Occipital lobe (tissue), 2 donors: ENCODE results near the gene SLC6A3. TPM values are rescaled to one million over a fixed set of nuclear protein-coding genes. Genes with fewer than 3 reads are reported as not detected.
"Not testable (repeated sequence)": the region's sequence is repeated elsewhere in the genome, so short reads cannot be mapped to it uniquely, and the experiment has no call there.

Source experiments
- DNase-seq: peaks from one replicate; lab custom pipeline; 2025; lab: John Stamatoyannopoulos, UW
- total RNA-seq: library from RNA; depleted of rRNA; stranded (reverse); fragments of >200 nt; gene quantifications from one replicate; pipeline ENCODE4 v1.2.3, GENCODE V29; 2014

Gene SLC6A3
- total RNA-seq, 1 donor from 2014 or later: not detected

DNA sequence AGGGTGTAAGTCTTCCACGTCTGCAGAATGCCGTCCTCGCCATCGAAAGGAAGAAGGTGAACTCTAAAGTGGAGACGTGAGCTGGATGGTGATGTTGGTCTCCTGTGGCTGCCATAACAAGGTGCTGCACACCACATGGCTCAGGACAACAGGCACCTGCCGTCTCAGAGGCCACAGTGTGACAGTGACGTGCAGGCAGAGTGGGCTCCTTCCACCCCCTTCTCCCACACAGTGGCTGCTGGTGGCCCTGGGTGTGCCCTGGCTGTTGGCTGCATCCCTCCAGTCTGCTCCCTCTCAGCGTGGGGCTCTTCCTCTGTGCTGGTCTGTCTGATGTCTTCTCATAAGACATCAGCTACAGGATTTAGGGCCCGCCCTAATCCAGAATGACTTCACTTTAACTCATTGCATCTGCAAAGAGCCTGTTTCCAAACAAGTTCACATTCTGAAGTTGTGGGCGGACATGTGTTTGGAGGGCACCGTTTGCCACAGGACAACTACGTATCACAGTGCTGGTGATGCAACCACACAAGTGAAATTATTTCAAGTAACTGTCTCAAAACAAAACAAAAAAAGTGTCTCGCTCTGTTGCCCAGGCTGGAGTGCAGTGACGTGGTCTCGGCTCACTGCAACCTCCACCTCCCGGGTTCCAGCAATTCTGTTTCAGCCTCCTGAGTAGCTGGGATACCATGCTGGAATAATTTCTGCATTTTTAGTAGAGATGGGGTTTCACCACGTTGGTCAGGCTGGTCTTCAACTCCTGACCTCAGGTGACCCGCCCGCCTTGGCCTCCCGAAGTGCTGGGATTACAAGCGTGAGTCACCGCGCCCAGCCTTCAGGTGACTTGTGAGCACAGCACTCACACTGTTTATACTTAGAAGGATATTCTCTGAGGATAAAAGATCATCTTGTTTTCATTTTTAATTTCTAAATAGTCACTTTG is 69.1 kb downstream of the SLC6A3 start:
- no peak for DNase-seq

DNA sequence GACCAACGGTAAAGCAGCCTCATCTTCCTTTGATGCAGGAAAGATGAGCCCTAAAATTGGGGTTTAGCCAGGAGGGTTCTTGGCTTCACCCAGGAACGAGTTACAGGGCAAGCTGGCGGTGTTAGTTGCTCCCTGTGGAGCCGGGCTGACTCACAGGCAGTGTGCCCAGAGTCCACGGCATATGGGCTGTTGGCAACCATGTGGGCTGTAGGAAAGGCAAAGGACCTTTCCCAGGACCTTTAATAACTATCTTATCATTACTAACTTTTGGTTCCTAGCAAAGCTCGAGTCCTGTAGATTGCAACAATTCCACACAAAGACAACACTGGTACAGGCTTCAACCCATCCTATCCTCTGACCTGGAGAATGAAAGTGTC is 70.6 kb downstream of the SLC6A3 start:
- no peak for DNase-seq

DNA sequence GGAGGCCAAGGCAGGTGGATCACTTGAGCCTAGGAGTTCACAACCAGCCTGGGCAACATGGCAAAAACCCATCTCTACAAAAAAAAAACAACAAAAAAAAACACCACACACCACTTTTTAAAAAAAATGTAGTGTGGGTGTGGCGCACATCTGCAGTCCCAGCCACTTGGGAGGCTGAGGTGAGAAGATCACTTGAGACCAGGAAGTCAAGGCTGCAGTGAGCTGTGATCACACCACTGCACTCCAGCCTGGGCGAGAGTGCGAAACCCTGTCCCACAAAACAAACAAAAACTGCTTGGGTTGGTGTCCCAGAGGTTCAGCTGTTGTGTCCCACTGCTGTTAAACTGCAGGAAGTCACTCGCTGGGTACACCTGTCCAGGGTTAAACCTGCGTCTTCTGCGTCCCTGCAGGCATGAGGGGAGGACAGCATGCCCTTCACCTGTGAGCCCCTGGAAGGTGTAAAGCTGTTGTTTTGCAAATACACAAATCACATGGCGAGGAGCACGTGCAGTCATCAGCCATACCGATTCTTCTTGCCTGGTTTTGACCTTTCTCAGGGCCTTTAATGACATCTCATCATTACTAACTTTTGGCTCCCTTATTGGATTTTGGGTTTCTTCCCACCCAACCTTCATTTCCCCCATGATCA is 71.1 kb downstream of the SLC6A3 start:
- no peak for DNase-seq

DNA sequence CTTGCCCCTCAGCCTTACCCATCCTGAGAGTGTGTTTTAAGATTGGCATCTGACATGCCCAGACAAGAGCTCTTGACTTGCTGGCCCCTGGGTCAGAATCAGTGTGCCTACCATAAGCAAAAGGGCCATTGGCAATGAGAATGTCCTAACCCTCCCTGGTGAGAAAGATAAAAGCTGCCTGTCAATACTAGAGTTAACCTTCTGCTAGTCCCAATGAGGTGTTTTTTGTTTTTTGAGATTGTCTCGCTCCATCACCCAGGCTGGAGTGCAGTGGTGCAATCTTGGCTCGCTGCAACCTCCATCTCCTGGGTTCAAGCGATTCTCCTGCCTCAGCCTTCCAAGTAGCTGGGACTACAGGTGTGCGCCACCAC is 73.3 kb downstream of the SLC6A3 start:
- DNase-seq: not testable (repeated sequence)

DNA sequence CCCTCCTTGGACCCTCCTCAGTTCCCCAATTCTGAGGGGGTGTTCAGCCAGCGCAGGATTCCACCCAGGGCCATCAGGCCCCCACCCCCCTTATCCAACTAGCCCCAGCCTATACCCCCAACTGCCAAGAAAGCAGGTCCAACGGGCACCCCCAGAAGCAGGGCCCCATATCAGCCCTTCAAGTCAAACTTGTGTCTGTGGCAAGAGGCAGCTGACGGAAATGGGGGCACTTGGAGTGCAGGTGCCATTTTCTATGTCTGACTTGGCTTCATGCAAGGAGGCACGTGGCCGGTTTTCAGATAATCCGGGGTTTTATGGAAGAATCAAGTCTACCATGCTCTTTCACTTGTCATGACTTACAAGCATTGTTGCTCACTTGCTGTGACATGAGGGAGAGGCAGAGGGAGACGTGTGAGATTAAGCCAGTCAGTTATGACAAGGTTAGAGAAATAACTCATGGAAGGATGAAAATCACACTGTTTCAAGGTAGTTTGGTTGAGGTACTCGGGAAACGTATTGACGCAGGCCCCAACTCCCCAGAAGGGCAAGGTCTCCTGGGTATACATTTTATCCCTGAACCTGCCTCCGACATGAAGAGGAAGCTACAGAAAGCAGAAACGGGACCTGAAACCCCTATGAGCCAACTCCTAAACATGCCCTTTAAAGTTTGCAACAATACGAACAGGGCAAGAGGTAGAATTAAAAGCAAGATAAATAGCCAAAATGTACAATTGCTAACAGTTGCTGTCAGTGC is 73.8 kb downstream of the SLC6A3 start:
- DNase-seq: no peak

DNA sequence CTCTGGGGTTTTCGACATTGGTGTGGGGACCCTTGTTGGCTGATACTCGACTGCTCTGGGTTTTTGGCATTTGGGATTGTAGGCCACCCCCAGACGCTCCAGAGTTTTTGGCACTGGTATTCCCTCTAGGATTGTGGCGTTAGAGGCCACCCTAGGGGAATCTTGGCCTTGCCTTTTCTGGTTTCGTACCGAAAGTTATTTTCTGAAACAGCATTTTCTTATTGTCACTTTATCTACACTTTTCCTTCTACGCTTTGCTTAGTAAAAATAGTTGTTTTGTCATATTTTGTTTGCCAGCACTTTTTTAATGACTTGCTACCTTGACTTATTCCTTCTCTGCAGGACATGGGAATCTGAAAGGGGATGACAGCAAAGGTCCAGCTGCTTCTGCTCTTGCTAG is 75.2 kb downstream of the SLC6A3 start:
- DNase-seq: no peak

DNA sequence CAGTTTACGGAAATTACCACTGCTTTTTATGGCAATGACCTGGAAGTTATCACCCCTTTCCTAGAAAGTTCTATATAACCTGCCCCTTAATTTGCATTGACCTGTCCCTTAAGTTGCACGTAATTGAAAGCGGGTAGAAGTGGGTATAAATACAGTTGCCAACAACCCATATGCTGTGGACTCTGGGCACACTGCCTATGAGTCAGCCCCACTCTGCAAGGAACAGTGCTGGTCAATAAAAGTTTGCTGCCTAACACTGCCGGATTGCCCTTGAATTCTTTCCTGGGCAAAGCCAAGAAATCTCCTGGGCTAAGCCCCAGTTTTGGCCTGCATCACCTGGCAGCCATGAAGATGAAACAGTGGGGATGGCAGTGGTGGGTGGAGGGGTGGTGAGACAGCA is 76.5 kb downstream of the SLC6A3 start:
- DNase-seq: no peak

DNA sequence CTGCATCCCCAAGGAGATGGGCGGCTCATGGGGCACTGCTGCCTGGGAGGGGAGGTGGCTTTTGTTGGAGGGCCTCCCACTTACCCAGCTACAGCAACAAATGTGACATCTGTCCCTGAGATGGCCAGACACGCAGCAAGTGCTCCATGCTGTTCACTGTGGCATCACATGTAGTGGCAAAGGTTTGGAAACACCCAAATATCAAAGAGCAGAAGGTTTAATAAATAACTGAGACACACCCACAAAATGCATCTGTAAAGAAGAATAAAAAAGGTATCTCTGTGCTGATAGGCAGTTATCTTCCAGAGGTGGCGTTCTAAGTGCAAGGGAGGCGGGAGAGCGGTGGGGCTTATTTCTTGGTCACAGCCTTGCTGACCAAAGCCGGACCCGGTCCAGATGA is 77.0 kb downstream of the SLC6A3 start:
- no peak for DNase-seq

DNA sequence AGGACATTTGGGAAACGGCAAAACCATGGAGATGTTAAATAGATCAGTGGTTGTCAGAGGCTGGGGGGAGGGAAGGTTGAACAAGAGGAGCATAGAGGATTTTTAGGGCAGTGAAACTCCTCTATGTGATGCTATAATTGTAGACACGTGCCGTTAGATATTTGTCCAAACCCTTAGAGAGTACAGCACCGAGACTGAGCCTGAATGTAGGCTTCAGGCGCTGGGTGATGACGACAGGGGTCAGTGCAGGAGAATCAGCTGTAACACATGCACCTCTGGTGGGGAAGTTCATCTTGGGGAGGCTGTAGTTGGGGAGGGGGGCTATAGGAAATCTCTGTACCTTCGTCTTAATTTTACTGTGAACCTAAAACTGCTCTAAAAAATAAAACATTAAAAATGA is 78.1 kb downstream of the SLC6A3 start:
- DNase-seq: no peak

DNA sequence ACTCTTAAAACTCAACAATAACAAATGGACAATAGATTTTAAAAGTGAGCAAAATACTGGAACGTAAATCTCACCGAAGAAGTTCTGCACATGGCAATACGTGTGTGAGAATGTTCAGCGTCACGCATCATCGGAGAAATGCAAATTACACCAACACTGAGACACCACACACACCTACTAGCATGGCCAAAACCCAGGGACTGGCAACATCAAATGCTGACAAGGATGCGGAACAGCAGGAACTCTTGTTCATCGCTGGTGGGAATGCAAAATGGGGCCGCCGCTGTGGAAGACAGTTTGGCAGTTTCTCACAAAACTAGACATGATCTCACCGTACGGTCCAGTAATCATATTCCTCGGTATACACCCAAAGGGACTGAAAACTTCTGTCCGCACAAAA is 78.7 kb downstream of the SLC6A3 start:
- no peak for DNase-seq

DNA sequence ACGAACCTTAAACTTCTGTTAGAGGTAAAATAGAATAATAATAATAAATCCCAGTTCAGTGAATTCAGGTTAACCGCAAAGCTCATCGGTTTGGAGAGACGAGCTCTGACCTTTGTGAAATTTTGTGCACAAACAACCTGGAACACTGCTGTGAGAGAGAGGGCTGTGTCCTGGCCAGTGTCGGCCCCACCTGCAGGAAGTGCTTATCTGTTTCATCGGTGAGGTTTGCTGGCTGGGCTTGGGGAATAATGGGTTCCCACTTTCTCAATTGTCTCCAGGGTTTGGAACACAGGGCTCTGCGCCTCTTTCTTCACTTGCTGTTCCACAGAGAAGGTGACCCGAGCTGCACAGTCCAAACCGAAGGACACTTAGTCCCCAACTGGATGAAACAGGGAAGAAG is 81.0 kb downstream of the SLC6A3 start:
- DNase-seq: no peak

DNA sequence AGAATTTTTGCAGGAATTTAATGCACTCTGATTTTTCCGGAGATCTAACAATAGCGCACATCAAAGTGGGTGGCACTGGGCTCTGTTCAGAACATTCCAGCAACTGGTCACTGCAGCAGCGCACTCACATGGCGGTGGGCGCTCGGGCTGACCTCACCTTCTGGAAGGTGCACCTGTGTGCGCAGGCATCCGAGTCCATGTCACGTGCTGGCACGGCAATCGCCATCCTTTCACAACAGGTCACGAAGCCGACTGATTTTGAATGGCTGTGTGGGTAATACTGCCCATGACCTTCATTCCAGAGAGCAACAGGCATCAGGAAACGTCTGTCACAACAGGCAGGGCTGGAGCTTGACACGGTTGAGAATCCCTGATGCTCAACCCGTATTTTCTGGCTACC is 81.7 kb downstream of the SLC6A3 start:
- DNase-seq: no peak

DNA sequence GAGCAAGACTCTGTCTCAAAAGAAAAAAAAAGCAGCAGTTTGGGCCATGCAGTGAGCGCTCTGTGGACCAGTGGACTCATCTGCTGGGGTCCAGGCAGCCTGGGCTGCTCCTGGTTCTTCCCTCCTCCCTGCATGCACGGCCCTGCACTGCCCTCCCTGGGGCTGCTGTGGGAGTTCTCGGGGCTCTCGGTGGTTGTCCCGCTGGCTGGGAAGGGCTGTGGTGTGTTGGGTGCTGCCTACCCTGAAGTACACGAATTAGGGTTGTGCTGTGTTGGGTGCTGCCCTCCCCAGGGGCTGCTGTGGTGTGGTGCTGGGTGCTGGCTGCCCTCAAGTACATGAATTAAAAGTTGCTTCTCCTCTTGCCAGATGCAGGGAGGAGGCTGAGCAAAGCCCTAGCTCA is 82.1 kb downstream of the SLC6A3 start:
- DNase-seq: no peak

DNA sequence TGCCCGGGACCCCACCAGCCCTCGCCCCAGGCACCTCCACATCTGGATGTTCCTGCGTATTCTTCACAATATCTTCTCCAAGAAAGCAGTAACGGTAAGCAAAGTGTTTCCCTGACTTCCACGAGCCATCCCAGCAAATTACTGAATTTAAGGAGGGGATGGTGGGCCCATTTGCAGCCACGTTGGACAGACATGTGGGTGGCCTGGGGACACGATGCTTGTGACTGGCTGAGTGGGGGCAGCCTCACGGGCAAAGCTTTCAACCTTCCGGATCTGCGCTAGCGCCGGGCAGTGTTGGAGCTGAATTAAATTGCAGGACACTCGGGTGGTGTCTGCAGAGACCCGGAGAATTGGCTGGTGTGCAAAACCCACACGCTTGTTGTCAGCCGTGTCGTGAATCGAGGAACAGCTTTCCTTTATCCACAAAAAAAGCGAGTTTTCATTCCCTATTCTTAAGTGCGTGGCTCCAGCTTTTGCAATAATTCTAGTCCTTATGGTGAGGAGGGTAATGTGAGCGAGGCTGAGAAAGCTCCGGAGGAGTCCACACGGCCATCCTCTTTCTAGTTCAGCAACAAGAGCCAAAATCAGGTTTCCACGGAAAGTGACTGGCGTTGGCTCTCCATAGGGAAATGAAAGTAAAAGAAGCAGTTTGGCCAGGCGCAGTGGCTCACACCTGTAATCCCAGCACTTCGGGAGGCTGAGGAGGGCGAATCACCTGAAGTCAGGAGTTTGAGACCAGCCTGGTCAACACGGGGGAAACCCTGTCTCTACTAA is 82.8 kb downstream of the SLC6A3 start:
- no peak for DNase-seq

DNA sequence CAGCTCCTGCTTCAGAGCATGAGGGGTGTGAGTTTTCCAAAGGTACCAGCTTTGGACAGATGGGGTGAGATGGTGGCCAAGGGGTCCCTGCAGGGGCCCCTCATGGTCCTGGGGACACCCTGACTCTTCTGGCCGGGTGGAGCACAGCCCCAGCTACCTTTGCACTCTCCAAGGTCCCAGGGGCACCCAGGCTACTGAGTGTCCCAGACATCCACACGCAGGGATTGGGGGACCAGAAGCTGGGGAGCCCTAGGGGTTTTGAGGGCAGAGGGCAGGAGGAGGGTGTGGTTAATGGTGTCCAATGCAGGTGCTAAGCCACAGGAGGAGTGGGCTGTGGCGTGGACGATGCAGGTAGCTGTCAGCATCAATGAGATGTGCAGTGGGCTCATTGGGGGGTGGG is 84.4 kb downstream of the SLC6A3 start:
- no peak for DNase-seq

DNA sequence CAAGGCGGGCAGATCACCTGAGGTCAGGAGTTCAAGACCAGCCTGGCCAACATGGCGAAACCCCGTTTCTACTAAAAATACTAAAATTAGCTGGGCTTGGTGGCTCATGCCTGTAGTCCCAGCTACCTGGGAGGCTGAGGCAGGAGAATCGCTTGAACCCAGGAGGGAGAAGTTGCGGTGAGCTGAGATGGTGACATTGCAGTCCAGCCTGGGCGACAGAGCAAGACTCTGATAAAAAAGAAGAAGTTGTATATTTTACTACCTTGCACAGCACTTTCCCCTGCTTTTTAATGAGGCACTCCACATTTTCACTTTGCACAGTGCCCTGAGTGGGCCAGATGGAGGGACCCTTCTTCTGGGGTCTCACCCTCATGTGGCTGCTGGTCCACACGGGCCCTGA is 84.9 kb downstream of the SLC6A3 start:
- not testable (repeated sequence) for DNase-seq

DNA sequence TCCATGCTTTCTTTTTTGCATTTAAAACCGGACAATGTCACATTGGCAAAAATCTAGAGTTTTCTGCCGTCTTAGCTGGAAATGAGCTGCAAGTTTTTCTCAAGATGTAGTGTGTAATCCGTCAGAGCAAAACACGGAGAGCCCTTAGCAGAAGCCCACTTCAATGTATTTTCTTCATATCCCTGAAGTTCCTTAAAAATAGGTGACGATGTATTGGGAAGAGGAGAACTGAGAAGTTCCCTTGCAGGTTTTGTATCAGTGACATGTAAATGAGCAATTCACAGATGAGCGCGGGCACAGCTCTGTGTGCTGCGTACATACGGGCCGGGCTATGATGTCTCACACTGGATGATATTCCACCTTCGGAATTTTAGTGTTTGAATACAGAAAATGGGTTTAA is 85.5 kb downstream of the SLC6A3 start:
- no peak for DNase-seq

DNA sequence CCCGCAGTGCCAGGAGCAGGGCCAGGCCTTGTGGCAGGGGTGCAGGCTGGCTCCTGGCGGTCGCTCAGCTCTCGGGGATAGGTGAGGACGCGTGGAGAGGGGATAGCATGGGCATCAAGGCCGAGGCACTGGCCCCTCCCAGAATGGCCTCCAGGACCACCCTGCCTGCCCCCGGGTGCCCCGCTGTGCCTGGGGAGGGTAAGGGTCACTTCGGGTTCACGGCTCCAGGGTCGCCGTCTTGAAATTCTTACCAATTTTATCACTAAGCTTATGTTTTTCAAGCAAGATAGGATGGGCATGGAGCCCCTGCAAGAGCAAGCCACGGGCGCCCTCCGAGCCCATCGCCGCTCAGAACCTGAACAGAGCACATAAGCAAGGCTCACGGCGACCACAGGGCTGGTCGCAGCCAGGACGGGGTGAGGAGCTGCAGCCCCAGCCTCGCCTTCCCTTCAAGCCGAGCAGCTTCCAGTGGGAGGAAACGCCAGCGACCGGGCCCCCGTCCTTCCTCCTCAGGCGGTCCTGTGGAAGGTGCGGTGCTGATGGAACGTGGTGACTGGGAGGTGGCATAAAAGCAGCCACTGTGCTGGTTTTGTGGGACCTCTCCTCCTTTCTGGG is 86.1 kb downstream of the SLC6A3 start:
- no peak for DNase-seq

DNA sequence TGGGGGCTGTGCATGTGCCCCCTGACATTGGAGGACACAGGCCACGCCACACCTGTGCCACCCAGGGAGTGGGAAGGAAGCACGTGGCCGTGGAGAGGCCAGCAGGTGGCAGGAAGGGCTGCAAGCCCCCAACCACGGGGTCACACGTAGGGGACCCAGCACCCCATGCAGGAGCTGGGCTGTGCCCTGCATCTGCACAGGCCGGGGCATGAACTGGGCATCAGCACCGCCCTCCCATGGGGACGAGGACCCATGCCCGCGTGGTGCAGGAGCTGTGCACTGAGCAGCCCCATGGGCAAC is 86.6 kb downstream of the SLC6A3 start:
- DNase-seq: no peak

DNA sequence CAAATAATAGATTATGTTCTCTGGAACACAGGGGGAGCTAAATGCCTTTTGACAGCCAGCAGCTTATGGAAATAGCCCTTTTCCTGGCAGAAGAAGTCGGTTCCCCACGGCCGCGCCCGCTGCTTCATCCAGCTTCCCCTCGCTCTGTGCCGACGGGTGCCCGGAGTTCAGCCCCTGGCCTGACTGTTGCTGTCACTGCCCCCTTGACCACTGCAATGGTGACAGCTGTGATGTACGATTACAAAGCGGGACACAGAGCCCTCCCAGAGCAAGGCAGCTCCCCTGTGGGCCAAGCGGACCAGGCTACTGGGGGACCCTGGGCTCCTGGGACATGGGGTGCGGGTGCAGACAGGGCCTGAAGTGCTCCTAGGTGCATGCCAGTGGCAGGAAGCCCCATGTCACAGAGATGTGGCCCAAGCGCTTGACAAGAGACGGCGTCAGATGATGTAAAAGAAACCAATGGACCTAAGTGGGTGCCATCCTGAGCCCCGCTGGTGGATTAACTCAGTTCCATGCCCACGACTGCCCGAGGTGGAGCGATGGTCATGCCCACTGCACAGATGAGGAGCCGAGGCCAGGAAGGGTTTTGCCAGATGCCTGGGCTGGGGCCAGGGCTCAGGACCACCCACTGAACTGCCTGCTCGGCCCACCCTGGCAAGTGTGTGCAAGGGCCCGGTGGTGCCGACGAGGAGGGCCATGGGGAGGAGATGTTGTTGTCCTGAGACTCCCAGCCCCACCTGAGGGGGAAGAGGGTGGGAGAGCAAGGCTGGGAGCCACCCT is 87.1 kb downstream of the SLC6A3 start:
- no peak for DNase-seq
